Mesenchymal stem cell (in vitro differentiated cells and primary cell): ENCODE measurements around the gene GRIN2D.

ENCODE experiments used
- DNase-seq: peaks from one replicate; pipeline ENCODE4 v3.0.0-alpha.2; 2013
- H2AFZ ChIP-seq: one replicate; pipeline ENCODE4 v1.6.1; 2013; ENCODE audit warnings: low read depth, mild to moderate bottlenecking, control low read depth, inconsistent platforms, low read length, moderate library complexity
- H2AK5ac ChIP-seq: 2 replicates; pipeline ENCODE4 v1.6.1; 2013; ENCODE audit warnings: low read length, moderate library complexity, mild to moderate bottlenecking, inconsistent platforms; ENCODE audit not compliant: severe bottlenecking
- H2BK120ac ChIP-seq: one replicate; pipeline ENCODE4 v1.6.1; 2013; ENCODE audit warnings: low read depth, mild to moderate bottlenecking, inconsistent platforms, low read length, moderate library complexity
- H2BK12ac ChIP-seq, 2 experiments: one replicate each; pipeline ENCODE4 v1.6.1; 2013; ENCODE audit warnings: inconsistent platforms in 2 of 2, low read length in 2 of 2, mild to moderate bottlenecking in 2 of 2, moderate library complexity in 2 of 2, control low read depth in 1 of 2
- H2BK15ac ChIP-seq: one replicate; pipeline ENCODE4 v1.6.1; 2013; ENCODE audit warnings: mild to moderate bottlenecking, low read depth, inconsistent platforms; ENCODE audit not compliant: poor library complexity, severe bottlenecking
- H2BK5ac ChIP-seq: 2 replicates; pipeline ENCODE4 v1.6.1; 2013; ENCODE audit warnings: low read depth, mild to moderate bottlenecking, low read length, control low read depth, inconsistent platforms; ENCODE audit not compliant: poor library complexity, severe bottlenecking
- H3K14ac ChIP-seq, 2 experiments: one replicate each; pipeline ENCODE4 v1.6.1; 2013; ENCODE audit warnings: inconsistent platforms in 2 of 2, low read length in 2 of 2, control low read depth in 1 of 2, mild to moderate bottlenecking in 1 of 2, moderate library complexity in 1 of 2
- H3K18ac ChIP-seq, 2 experiments: one replicate each; pipeline ENCODE4 v1.6.1; 2013; ENCODE audit warnings: inconsistent platforms in 2 of 2, low read length in 2 of 2, control low read depth in 1 of 2, low read depth in 1 of 2, mild to moderate bottlenecking in 1 of 2
- H3K23ac ChIP-seq, 2 experiments: one replicate each; pipeline ENCODE4 v1.6.1; 2013; ENCODE audit warnings: inconsistent platforms in 2 of 2, low read length in 2 of 2, mild to moderate bottlenecking in 2 of 2, moderate library complexity in 2 of 2, control low read depth in 1 of 2
- H3K27ac ChIP-seq: 2 replicates; pipeline ENCODE4 v1.5.1; 2013; ENCODE audit warnings: mild to moderate bottlenecking, moderate library complexity, low read length, control low read depth, inconsistent platforms; ENCODE audit not compliant: poor library complexity, severe bottlenecking
- H3K27me3 ChIP-seq, 2 experiments: 2 replicates each; pipeline versions ENCODE4 v1.6.1 to v1.7.0; 2013; ENCODE audit warnings: low read length in 2 of 2, mild to moderate bottlenecking in 2 of 2, moderate library complexity in 2 of 2, control low read depth in 1 of 2, inconsistent platforms in 1 of 2; ENCODE audit not compliant: control insufficient read depth in 1 of 2, insufficient read depth in 1 of 2
- H3K36me3 ChIP-seq, 2 experiments: 2 replicates each; pipeline versions ENCODE4 v1.6.1 to v1.7.0; 2013; ENCODE audit warnings: low read length in 2 of 2, control low read depth in 1 of 2, inconsistent platforms in 1 of 2, low read depth in 1 of 2, mild to moderate bottlenecking in 1 of 2; ENCODE audit not compliant: insufficient read depth in 2 of 2, control insufficient read depth in 1 of 2
- H3K4ac ChIP-seq, 2 experiments: one replicate each; pipeline ENCODE4 v1.6.1; 2013; ENCODE audit warnings: inconsistent platforms in 2 of 2, low read length in 2 of 2, mild to moderate bottlenecking in 2 of 2, moderate library complexity in 2 of 2, control low read depth in 1 of 2, low read depth in 1 of 2
- H3K4me1 ChIP-seq: 2 replicates; pipeline ENCODE4 v1.6.1; 2013; ENCODE audit warnings: low read depth, low read length, control low read depth; ENCODE audit not compliant: control insufficient read depth, insufficient read depth
- H3K4me2 ChIP-seq: 2 replicates; pipeline ENCODE4 v1.6.1; 2013; ENCODE audit warnings: low read length, mild to moderate bottlenecking, inconsistent platforms; ENCODE audit not compliant: poor library complexity, severe bottlenecking
- H3K4me3 ChIP-seq, 2 experiments: 2 replicates each; pipeline versions ENCODE4 v1.5.1 to v1.7.0; 2013; ENCODE audit warnings: low read length in 2 of 2, mild to moderate bottlenecking in 2 of 2, control low read depth in 1 of 2, low read depth in 1 of 2; ENCODE audit not compliant: insufficient read depth in 1 of 2
- H3K79me1 ChIP-seq: replicated peaks from 2 replicates; pipeline ENCODE4 v1.6.1; 2013; ENCODE audit warnings: mild to moderate bottlenecking, control low read depth, low read length, inconsistent platforms; ENCODE audit not compliant: poor library complexity, severe bottlenecking
- H3K9ac ChIP-seq: 2 replicates; pipeline ENCODE4 v1.7.0; 2013; ENCODE audit warnings: mild to moderate bottlenecking, low read length, moderate library complexity
- H3K9me3 ChIP-seq: 2 replicates; pipeline ENCODE4 v1.7.0; 2013; ENCODE audit warnings: mild to moderate bottlenecking, low read length; ENCODE audit not compliant: control insufficient read depth
- H4K8ac ChIP-seq: one replicate; pipeline ENCODE4 v1.6.1; 2013; ENCODE audit warnings: inconsistent platforms, mild to moderate bottlenecking, low read length, moderate library complexity
- H4K91ac ChIP-seq: one replicate; pipeline ENCODE4 v1.6.1; 2013; ENCODE audit warnings: mild to moderate bottlenecking, low read length, inconsistent platforms
- WGBS: methylation state at CpG from one replicate; pipeline ENCODE4 v1.1.7; 2013; ENCODE audit warnings: mixed read lengths; 5-methylcytosine and 5-hydroxymethylcytosine counted together

The GRIN2D gene

GRCh38 chr19:48405850-48406249 lies 12.4 kb downstream of the GRIN2D start:
- Histone ChIP-seq H3K27me3 (no peaks in the 10 kb centered on the region), H4K91ac (no peak overlapping the region), H2AK5ac (no peak overlapping the region), H3K4me3 (no peak overlapping the region), H3K14ac (no peak overlapping the region), H2AFZ (no peak overlapping the region), H3K4ac (no peak overlapping the region), H3K79me1 (no peaks in the 10 kb centered on the region), H2BK12ac (no peak overlapping the region), H3K18ac (no peak overlapping the region), H2BK5ac (no peak overlapping the region), H3K9me3 (no peaks in the 10 kb centered on the region), H3K9ac (no peak overlapping the region), H3K23ac (no peak overlapping the region), H2BK120ac (no peak overlapping the region), H4K8ac (no peak overlapping the region), H3K4me1 (no peaks in the 10 kb centered on the region), H3K27ac (no peak overlapping the region), H3K36me3 (no peaks in the 10 kb centered on the region), H2BK15ac (no peak overlapping the region), H3K4me2 (no peak overlapping the region)
- WGBS = 92% methylated on average over 13 of the region's 13 CpGs
- no peak for DNase-seq

- H3K27me3 ChIP-seq = no peaks in the 10 kb centered on the region
- H3K4ac ChIP-seq = no peak overlapping the region
- no peak overlapping the region for H2BK120ac ChIP-seq
- H3K23ac ChIP-seq = no peak overlapping the region
- H3K27ac ChIP-seq = no peak overlapping the region
- H2BK15ac ChIP-seq = no peak overlapping the region
- peak overlapping the region in 1 of 2 experiments; percentile 38 for H3K4me3 ChIP-seq
- no peak overlapping the region for H2AFZ ChIP-seq
- no peak overlapping the region for H2BK5ac ChIP-seq
- WGBS = 78% methylated on average over 24 of the region's 24 CpGs
- H3K14ac ChIP-seq = peak overlapping the region in 1 of 2 experiments; percentile 85
- H3K36me3 ChIP-seq = peaks cover 0 to 5% of the 10 kb centered on the region in 2 experiments
- peak overlapping the region; percentile 24 to 28 for H3K18ac ChIP-seq
- peak overlapping the region in 1 of 2 experiments; percentile 29 for H2BK12ac ChIP-seq
- no peak overlapping the region for H3K4me2 ChIP-seq
- H3K9ac ChIP-seq = no peak overlapping the region
- peaks cover 11% of the 10 kb centered on the region for H3K4me1 ChIP-seq
- peak; percentile 31 for DNase-seq
- H2AK5ac ChIP-seq = peak overlapping the region; percentile 31
- H3K79me1 ChIP-seq = no peaks in the 10 kb centered on the region
- H3K9me3 ChIP-seq = no peaks in the 10 kb centered on the region
- no peak overlapping the region for H4K8ac ChIP-seq
- peak overlapping the region; percentile 87 for H4K91ac ChIP-seq
Observed at GRCh38 chr19:48413879-48414587, 20.6 kb downstream of the GRIN2D start.

GRCh38 chr19:48415395-48415794 lies 21.9 kb downstream of the GRIN2D start:
- Histone ChIP-seq H3K14ac (no peak overlapping the region), H2BK12ac (no peak overlapping the region), H3K4ac (no peak overlapping the region), H3K79me1 (no peaks in the 10 kb centered on the region), H2BK120ac (no peak overlapping the region), H2BK5ac (no peak overlapping the region), H3K36me3 (peaks cover 0 to 5% of the 10 kb centered on the region in 2 experiments), H3K4me1 (peaks cover 11% of the 10 kb centered on the region), H3K9me3 (no peaks in the 10 kb centered on the region), H4K8ac (no peak overlapping the region), H3K9ac (no peak overlapping the region), H2BK15ac (no peak overlapping the region), H3K18ac (no peak overlapping the region), H2AFZ (no peak overlapping the region), H4K91ac (no peak overlapping the region), H2AK5ac (no peak overlapping the region), H3K27ac (no peak overlapping the region), H3K4me3 (no peak overlapping the region), H3K27me3 (no peaks in the 10 kb centered on the region), H3K4me2 (no peak overlapping the region), H3K23ac (no peak overlapping the region)
- 83% methylated on average over 13 of the region's 14 CpGs for WGBS
- DNase-seq = peak; percentile 54

GRCh38 chr19:48415806-48416221 lies 22.3 kb downstream of the GRIN2D start:
- no peak overlapping the region for H3K27ac ChIP-seq
- no peak overlapping the region for H3K23ac ChIP-seq
- DNase-seq = no peak
- H2AK5ac ChIP-seq = no peak overlapping the region
- H3K79me1 ChIP-seq = no peaks in the 10 kb centered on the region
- no peak overlapping the region for H3K4ac ChIP-seq
- no peak overlapping the region for H3K9ac ChIP-seq
- peaks cover 0 to 5% of the 10 kb centered on the region in 2 experiments for H3K36me3 ChIP-seq
- no peak overlapping the region for H2BK5ac ChIP-seq
- WGBS = 96% methylated on average over 30 of the region's 30 CpGs
- H3K18ac ChIP-seq = no peak overlapping the region
- H2BK120ac ChIP-seq = no peak overlapping the region
- H3K14ac ChIP-seq = no peak overlapping the region
- H3K4me3 ChIP-seq = no peak overlapping the region
- no peak overlapping the region for H2BK12ac ChIP-seq
- no peaks in the 10 kb centered on the region for H3K27me3 ChIP-seq
- no peak overlapping the region for H2BK15ac ChIP-seq
- no peak overlapping the region for H2AFZ ChIP-seq
- H4K8ac ChIP-seq = no peak overlapping the region
- no peaks in the 10 kb centered on the region for H3K9me3 ChIP-seq
- no peak overlapping the region for H3K4me2 ChIP-seq
- H3K4me1 ChIP-seq = peaks cover 11% of the 10 kb centered on the region
- H4K91ac ChIP-seq = no peak overlapping the region
